ENCODE measurements around the gene PLPP7.

GRCh38 chr9:131306397-131307004, 17.0 kb downstream of the PLPP7 start:
- TF ChIP-seq POLR2AphosphoS5 (IDR thresholded peaks at IDR 0.05; ENCODE audit: low read depth, low read length) (no peak), CTCF (IDR thresholded peaks at IDR 0.05) (no peak), FOSL2 (IDR thresholded peaks at IDR 0.05; ENCODE audit: borderline replicate concordance, low read depth) (no peak), RFX5 (IDR thresholded peaks at IDR 0.05; ENCODE audit: low read length) (no peak), REST (IDR thresholded peaks at IDR 0.05; ENCODE audit: low read depth, low read length) (no peak), FOXM1 (IDR thresholded peaks at IDR 0.05; ENCODE audit: low read depth) (no peak), JUND (IDR thresholded peaks at IDR 0.05) (no peak), ZBTB33 (IDR thresholded peaks at IDR 0.05; ENCODE audit: borderline replicate concordance, low read depth) (no peak), PBX3 (IDR thresholded peaks at IDR 0.05) (no peak)

Measured in SK-N-SH (cell line).